IMR-90 (cell line): ENCODE results near the gene ERBB4. TPM values are rescaled to one million over a fixed set of nuclear protein-coding genes. Genes with fewer than 3 reads are reported as not detected.

Experiments used
- ATAC-seq: fragments of 200-7000 bp; cut with Tn5 transposase; 2 replicates; pipeline ENCODE4 v1.9.1; 2020; ENCODE audit warnings: low read depth, mild to moderate bottlenecking, moderate library complexity
- BruUV-seq: library from RNA; stranded (reverse); fragments of 400-500 nt; replicated peaks from 2 replicates; lab custom pipeline; 2021; lab: Mats Ljungman, UMichigan
- CTCF ChIA-PET: fragments of 300-600 bp; formaldehyde crosslinking; extraction: SDS; loops from one replicate; lab custom pipeline; 2021; ENCODE audit warnings: antibody characterized with exemption; lab: Yijun Ruan, JAX
- POLR2A ChIA-PET: fragments of 300-600 bp; sonication (Branson Sonifier 250); formaldehyde crosslinking; loops from one replicate; lab custom pipeline; 2022; ENCODE audit warnings: antibody characterized with exemption; ENCODE audit not compliant: unreplicated experiment; lab: Charles Lee
- DNase-seq: peaks from one replicate; pipeline ENCODE4 v3.0.0; 2013
- H2AFZ ChIP-seq: replicated peaks from 2 replicates; pipeline ENCODE3; 2013; ENCODE audit warnings: low read length, mild to moderate bottlenecking; ENCODE audit not compliant: poor library complexity
- H2AK5ac ChIP-seq: 2 replicates; pipeline ENCODE4 v1.6.1; 2013; ENCODE audit warnings: low read depth, low read length, inconsistent platforms
- H2AK9ac ChIP-seq: replicated peaks from 2 replicates; pipeline ENCODE3; 2013; ENCODE audit warnings: mild to moderate bottlenecking, low read depth, low read length, moderate library complexity; ENCODE audit not compliant: poor library complexity
- H2BK120ac ChIP-seq: 2 replicates; pipeline ENCODE4 v1.6.1; 2013; ENCODE audit warnings: low read depth, low read length, inconsistent platforms
- H2BK15ac ChIP-seq: 3 replicates; pipeline ENCODE4 v1.6.1; 2013; ENCODE audit warnings: low read depth, low read length, inconsistent platforms
- H2BK20ac ChIP-seq: 2 replicates; pipeline ENCODE4 v1.6.1; 2013; ENCODE audit warnings: low read depth, mild to moderate bottlenecking, inconsistent platforms, low read length, moderate library complexity
- H2BK5ac ChIP-seq: 2 replicates; pipeline ENCODE4 v1.6.1; 2013; ENCODE audit warnings: mild to moderate bottlenecking, low read depth, low read length, inconsistent platforms; ENCODE audit not compliant: poor library complexity, severe bottlenecking
- H3K14ac ChIP-seq: replicated peaks from 2 replicates; pipeline ENCODE4 v1.6.1; 2013; ENCODE audit warnings: low read depth, low read length, inconsistent platforms
- H3K18ac ChIP-seq: 2 replicates; pipeline ENCODE4 v1.6.1; 2013; ENCODE audit warnings: low read depth, low read length, control low read depth
- H3K23ac ChIP-seq: 2 replicates; pipeline ENCODE4 v1.6.1; 2013; ENCODE audit warnings: low read depth, low read length, inconsistent platforms
- H3K27ac ChIP-seq: 2 replicates; pipeline ENCODE4 v1.5.1; 2013; ENCODE audit warnings: mild to moderate bottlenecking, control low read depth, low read length; ENCODE audit not compliant: insufficient read depth
- H3K27me3 ChIP-seq: 2 replicates; pipeline ENCODE4 v1.6.1; 2013; ENCODE audit warnings: low read length; ENCODE audit not compliant: control insufficient read depth, insufficient read depth
- H3K36me3 ChIP-seq: 2 replicates; pipeline ENCODE4 v1.6.1; 2013; ENCODE audit warnings: low read length, mixed read lengths; ENCODE audit not compliant: control insufficient read depth, insufficient read depth
- H3K4ac ChIP-seq: 2 replicates; pipeline ENCODE4 v1.6.1; 2013; ENCODE audit warnings: low read depth, low read length, inconsistent platforms
- H3K4me1 ChIP-seq: 2 replicates; pipeline ENCODE4 v1.6.1; 2013; ENCODE audit warnings: low read length, mixed read lengths; ENCODE audit not compliant: control insufficient read depth, insufficient read depth
- H3K4me2 ChIP-seq: 2 replicates; pipeline ENCODE4 v1.6.1; 2013; ENCODE audit warnings: low read depth, mild to moderate bottlenecking, control low read depth, low read length, moderate library complexity
- H3K4me3 ChIP-seq: 2 replicates; pipeline ENCODE4 v1.5.1; 2013; ENCODE audit warnings: low read depth, mild to moderate bottlenecking, control low read depth, low read length, moderate library complexity; ENCODE audit not compliant: insufficient read depth
- H3K56ac ChIP-seq: 2 replicates; pipeline ENCODE4 v1.6.1; 2013; ENCODE audit warnings: low read length, inconsistent platforms; ENCODE audit not compliant: insufficient read depth; ENCODE audit errors: extremely low read depth
- H3K79me1 ChIP-seq, 2 experiments: 2 replicates each; pipeline ENCODE4 v1.6.1; 2013; ENCODE audit warnings: low read length in 2 of 2, inconsistent platforms in 1 of 2, low read depth in 1 of 2
- H3K9ac ChIP-seq: 2 replicates; pipeline ENCODE4 v1.6.1; 2013; ENCODE audit warnings: low read depth, low read length, control low read depth
- H3K9me1 ChIP-seq: 2 replicates; pipeline ENCODE4 v1.6.1; 2013; ENCODE audit warnings: low read length, inconsistent platforms; ENCODE audit not compliant: insufficient read depth
- H3K9me3 ChIP-seq: 2 replicates; pipeline ENCODE4 v1.6.1; 2013; ENCODE audit warnings: low read length; ENCODE audit not compliant: control insufficient read depth, insufficient read depth
- H4K20me1 ChIP-seq: 2 replicates; pipeline ENCODE4 v1.6.1; 2013; ENCODE audit warnings: low read length, inconsistent platforms; ENCODE audit not compliant: insufficient read depth
- H4K5ac ChIP-seq: 2 replicates; pipeline ENCODE4 v1.6.1; 2013; ENCODE audit warnings: mild to moderate bottlenecking, low read depth, low read length, control low read depth
- H4K8ac ChIP-seq, 2 experiments: 2 replicates each; pipeline ENCODE4 v1.6.1; 2013; ENCODE audit warnings: low read depth in 2 of 2, low read length in 2 of 2, control low read depth in 1 of 2, inconsistent platforms in 1 of 2
- H4K91ac ChIP-seq: 2 replicates; pipeline ENCODE4 v1.6.1; 2013; ENCODE audit warnings: low read depth, low read length, inconsistent platforms; ENCODE audit not compliant: insufficient read depth
- BHLHE40 ChIP-seq: fragments of 150-350 bp; IDR thresholded peaks from 2 replicates; pipeline ENCODE4 v1.6.1; 2016; ENCODE audit warnings: mild to moderate bottlenecking, low read depth, low read length
- CEBPB ChIP-seq: IDR thresholded peaks from 2 replicates; pipeline ENCODE4 v1.6.1; 2012; ENCODE audit warnings: low read depth, low read length, improper control_type of control experiment
- CHD1 ChIP-seq: IDR thresholded peaks from 2 replicates; pipeline ENCODE4 v1.6.1; 2012; ENCODE audit warnings: low read depth, low read length, improper control_type of control experiment
- NFE2L2 ChIP-seq: fragments of 150-350 bp; IDR thresholded peaks from 2 replicates; pipeline ENCODE4 v1.6.1; 2016; ENCODE audit warnings: low read depth, mild to moderate bottlenecking, low read length
- SMC3 ChIP-seq: fragments of 150-350 bp; IDR thresholded peaks from 2 replicates; pipeline ENCODE4 v1.6.1; 2016; ENCODE audit warnings: low read depth, mild to moderate bottlenecking, antibody characterized with exemption, low read length, moderate library complexity
- WGBS, 2 experiments: methylation state at CpG; one replicate each; pipeline versions ENCODE4 v1.1.5 to v1.1.7; 2013; ENCODE audit warnings: missing lambda C conversion rate in 2 of 2; ENCODE audit not compliant: insufficient read length in 1 of 2; ENCODE audit errors: extremely low coverage in 2 of 2; 5-methylcytosine and 5-hydroxymethylcytosine counted together
- dilution Hi-C: fragments of 300-500 bp; cut with HindIII; formaldehyde crosslinking; loops from one replicate; pipeline ENCODE4 v1.14.3; 2018; ENCODE audit warnings: low sequenced_read_pairs; ENCODE audit not compliant: unreplicated experiment
- in situ Hi-C: fragments of 300-500 bp; cut with MboI; formaldehyde crosslinking; loops from 3 replicates; pipeline ENCODE4 v1.14.3; 2019; ENCODE audit warnings: low sequenced_read_pairs, inconsistent platforms, mixed read lengths
- intact Hi-C: fragments of 100-400 bp; cut with micrococcal nuclease; formaldehyde crosslinking; loops from 2 replicates; pipeline ENCODE4 v1.10.0; 2022
- polyA plus RNA-seq, 3 experiments: library from polyadenylated mRNA; depleted of rRNA; stranded (reverse); fragments of >200 nt; gene quantifications; 2 replicates each; pipeline ENCODE4 v1.2.3, GENCODE V29; 2012; ENCODE audit warnings: low replicate concordance in 1 of 3
- total RNA-seq: library from RNA; depleted of rRNA; stranded (reverse); fragments of >200 nt; gene quantifications from 2 replicates; pipeline ENCODE4 v1.2.3, GENCODE V29; 2012

Gene ERBB4
- total and polyA plus RNA-seq, 2 of the 4 experiments (the other 2 are of a cell fraction): not detected

GRCh38 chr2:211331736-211332135, 1206.9 kb downstream of the ERBB4 start:
- H4K5ac ChIP-seq: no peak overlapping the region
- no peak overlapping the region for H2BK15ac ChIP-seq
- H3K23ac ChIP-seq: no peak overlapping the region
- no peak overlapping the region for H2BK5ac ChIP-seq
- H2AK5ac ChIP-seq: no peak overlapping the region
- no peak overlapping the region for H3K4ac ChIP-seq
- H3K14ac ChIP-seq: no peak overlapping the region
- no peaks in the 10 kb centered on the region for H3K4me1 ChIP-seq
- H4K20me1 ChIP-seq: no peaks in the 10 kb centered on the region
- H3K9ac ChIP-seq: no peak overlapping the region
- no peak overlapping the region for H3K4me2 ChIP-seq
- no peak overlapping the region for H2BK20ac ChIP-seq
- WGBS, 2 experiments: no CpG with 5 or more reads among the region's 2 CpGs
- H2AFZ ChIP-seq: no peak overlapping the region
- DNase-seq (no peak), ATAC-seq (no peak)
- BruUV-seq: no TSS peak
- no peaks in the 10 kb centered on the region for H3K9me1 ChIP-seq
- TF ChIP-seq CHD1: no peak
- no peak for TF ChIP-seq NFE2L2
- TF ChIP-seq BHLHE40: no peak
- TF ChIP-seq SMC3: no peak
- TF ChIP-seq CEBPB: no peak
- H3K9me3 ChIP-seq: peaks cover 6% of the 10 kb centered on the region; the same call in 1 of the 2 replicates
- no peak overlapping the region for H2AK9ac ChIP-seq
- H3K4me3 ChIP-seq: no peak overlapping the region
- no peaks in the 10 kb centered on the region for H3K36me3 ChIP-seq
- no peaks in the 10 kb centered on the region for H3K79me1 ChIP-seq
- no peak overlapping the region for H2BK120ac ChIP-seq
- H3K18ac ChIP-seq: no peak overlapping the region
- H4K91ac ChIP-seq: no peak overlapping the region
- in situ Hi-C loops (no loop called here), dilution Hi-C loops (no loop called here), intact Hi-C loops (no loop called here)
- no peaks in the 10 kb centered on the region for H3K27me3 ChIP-seq
- no peak overlapping the region for H3K27ac ChIP-seq
- ChIA-PET CTCF (no interaction called here), POLR2A (no interaction called here)
- H4K8ac ChIP-seq: no peak overlapping the region
- no peak overlapping the region for H3K56ac ChIP-seq
